ENCODE data around the gene GRIK4.

The GRIK4 gene

GRCh38 chr11:120795185-120795584 is 283.6 kb downstream of the GRIK4 start:
- TF ChIP-seq CTCF (IDR thresholded peaks at IDR 0.05; ENCODE audit: low read depth, low read length), result no peak

GRCh38 chr11:120797143-120797542 is 285.6 kb downstream of the GRIK4 start:
- no peak for TF ChIP-seq CTCF (IDR thresholded peaks at IDR 0.05; ENCODE audit: low read depth, low read length)
- DNase-seq (ENCODE audit: extremely low read depth, low read depth), result no peak

More at GRCh38 chr11:120795185-120795584, 283.6 kb downstream of the GRIK4 start:
- no peak for DNase-seq (ENCODE audit: extremely low read depth, low read depth)

GRCh38 chr11:120798854-120799253 is 287.3 kb downstream of the GRIK4 start:
- DNase-seq (ENCODE audit: extremely low read depth, low read depth), result no peak
- TF ChIP-seq CTCF (IDR thresholded peaks at IDR 0.05; ENCODE audit: low read depth, low read length), result no peak

GRCh38 chr11:120800206-120800605 is 288.7 kb downstream of the GRIK4 start:
- no peak for TF ChIP-seq CTCF (IDR thresholded peaks at IDR 0.05; ENCODE audit: low read depth, low read length)
- no peak for DNase-seq (ENCODE audit: extremely low read depth, low read depth)

- peak; percentile 15 for DNase-seq (ENCODE audit: extremely low read depth, low read depth)
- TF ChIP-seq CTCF (IDR thresholded peaks at IDR 0.05; ENCODE audit: low read depth, low read length), result peak; percentile 96
These were observed 290.5 kb downstream of the GRIK4 start for GRCh38 chr11:120801801-120802689.

- DNase-seq (ENCODE audit: extremely low read depth, low read depth), result no peak
- no peak for TF ChIP-seq CTCF (IDR thresholded peaks at IDR 0.05; ENCODE audit: low read depth, low read length)
These were observed 294.5 kb downstream of the GRIK4 start for GRCh38 chr11:120805960-120806555.
